OCI-LY1 (cell line): Measurements from ENCODE around the gene PLEKHG3.

Source experiments
- EZH2 ChIP-seq: fragments of 200-600 bp; sonication (generic), shearing (Covaris generic); IDR thresholded peaks from 2 replicates; pipeline ENCODE4 v1.8.0; 2017; ENCODE audit warnings: borderline replicate concordance, mixed run types, mild to moderate bottlenecking, antibody characterized with exemption, low read length, moderate library complexity, mixed read lengths
- TF ChIP-seq, protein P1 (sequence below): fragments of 200-600 bp; sonication (generic), shearing (Covaris generic); IDR thresholded peaks from 2 replicates; pipeline ENCODE4 v1.5.1; 2017; ENCODE audit warnings: mild to moderate bottlenecking, antibody characterized with exemption, low read length, moderate library complexity, mixed read lengths

DNA sequence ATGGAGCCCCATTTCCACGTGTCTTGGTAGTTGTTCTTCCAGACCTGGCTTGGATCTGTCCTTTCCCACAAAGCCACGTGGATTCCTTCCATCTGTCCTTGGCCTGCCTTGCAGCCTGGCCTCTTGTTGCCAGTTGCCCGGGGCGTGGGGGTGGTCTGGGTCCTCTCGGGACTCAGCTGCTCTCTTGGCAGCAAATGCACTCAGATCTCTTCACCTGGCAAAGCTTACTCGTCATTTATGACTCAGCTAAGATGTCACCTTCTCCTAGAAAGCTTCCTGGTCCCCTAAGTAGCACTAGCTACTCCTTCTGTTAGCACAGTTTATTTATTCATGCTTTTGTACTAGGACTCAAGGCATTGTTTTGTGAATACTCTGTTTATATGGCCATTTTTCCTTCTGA lies 13.6 kb downstream of the PLEKHG3 start:
- TF ChIP-seq, protein P1, sequence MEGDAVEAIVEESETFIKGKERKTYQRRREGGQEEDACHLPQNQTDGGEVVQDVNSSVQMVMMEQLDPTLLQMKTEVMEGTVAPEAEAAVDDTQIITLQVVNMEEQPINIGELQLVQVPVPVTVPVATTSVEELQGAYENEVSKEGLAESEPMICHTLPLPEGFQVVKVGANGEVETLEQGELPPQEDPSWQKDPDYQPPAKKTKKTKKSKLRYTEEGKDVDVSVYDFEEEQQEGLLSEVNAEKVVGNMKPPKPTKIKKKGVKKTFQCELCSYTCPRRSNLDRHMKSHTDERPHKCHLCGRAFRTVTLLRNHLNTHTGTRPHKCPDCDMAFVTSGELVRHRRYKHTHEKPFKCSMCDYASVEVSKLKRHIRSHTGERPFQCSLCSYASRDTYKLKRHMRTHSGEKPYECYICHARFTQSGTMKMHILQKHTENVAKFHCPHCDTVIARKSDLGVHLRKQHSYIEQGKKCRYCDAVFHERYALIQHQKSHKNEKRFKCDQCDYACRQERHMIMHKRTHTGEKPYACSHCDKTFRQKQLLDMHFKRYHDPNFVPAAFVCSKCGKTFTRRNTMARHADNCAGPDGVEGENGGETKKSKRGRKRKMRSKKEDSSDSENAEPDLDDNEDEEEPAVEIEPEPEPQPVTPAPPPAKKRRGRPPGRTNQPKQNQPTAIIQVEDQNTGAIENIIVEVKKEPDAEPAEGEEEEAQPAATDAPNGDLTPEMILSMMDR = no peak
- TF ChIP-seq EZH2 = no peak
